Measurements from ENCODE around the gene AGPAT1.

- no peak for TF ChIP-seq ZNF274 (IDR thresholded peaks at IDR 0.05; ENCODE audit: low read depth, low read length)
- TF ChIP-seq SUZ12 (IDR thresholded peaks at IDR 0.05; ENCODE audit: extremely low read depth, insufficient read depth, insufficient read length) = no peak
- TF ChIP-seq YY1 (IDR thresholded peaks at IDR 0.05; ENCODE audit: insufficient read depth, insufficient read length) = no peak
These were observed 44.4 kb downstream of the AGPAT1 start for GRCh38 chr6:32131439-32131948.
